Fibroblast of villous mesenchyme (primary cell): Measurements from ENCODE around the gene CD24. TPM values are rescaled to one million over a fixed set of nuclear protein-coding genes. Genes with fewer than 3 reads are reported as not detected.
"Not testable (repeated sequence)": the region's sequence is repeated elsewhere in the genome, so short reads cannot be mapped to it uniquely, and the experiment has no call there.

Source experiments
- DNase-seq: peaks from one replicate; pipeline ENCODE4 v3.0.0-alpha.2; 2010; ENCODE audit warnings: low read depth
- H3K4me3 ChIP-seq: 2 replicates; pipeline ENCODE4 v1.5.1; 2011; ENCODE audit warnings: low read depth, mild to moderate bottlenecking, low read length
- CTCF ChIP-seq: IDR thresholded peaks from 2 replicates; pipeline ENCODE4 v1.5.1; 2012; ENCODE audit warnings: low read depth, mild to moderate bottlenecking, low read length; ENCODE audit not compliant: insufficient read depth
- total RNA-seq: library from RNA; depleted of rRNA; stranded (reverse); fragments of >200 nt; gene quantifications from 2 replicates; pipeline ENCODE4 v1.2.3, GENCODE V29; 2012

Gene CD24
- total RNA-seq, 1 donor, result 4.3 TPM

GRCh38 chr6:106995640-106996039 lies 21.1 kb upstream of the CD24 start:
- no peak overlapping the region for H3K4me3 ChIP-seq
- DNase-seq, result no peak
- TF ChIP-seq CTCF, result no peak

- not testable (repeated sequence) for H3K4me3 ChIP-seq, DNase-seq
These were observed 15.2 kb upstream of the CD24 start for GRCh38 chr6:106989737-106990136.

GRCh38 chr6:106988664-106989063 lies 14.1 kb upstream of the CD24 start:
- no peak for DNase-seq
- no peak overlapping the region for H3K4me3 ChIP-seq
- no peak for TF ChIP-seq CTCF

- no peak for TF ChIP-seq CTCF
- no peak overlapping the region for H3K4me3 ChIP-seq
- no peak for DNase-seq
These were observed 7.4 kb upstream of the CD24 start for GRCh38 chr6:106981926-106982325.

GRCh38 chr6:106980926-106981325 lies 6.4 kb upstream of the CD24 start:
- DNase-seq, result no peak
- no peak for TF ChIP-seq CTCF
- H3K4me3 ChIP-seq, result no peak overlapping the region

- DNase-seq, result peak; percentile 79
- H3K4me3 ChIP-seq, result no peak overlapping the region
- TF ChIP-seq CTCF, result peak; percentile 96
These were observed 4.9 kb upstream of the CD24 start for GRCh38 chr6:106979435-106979884.

- TF ChIP-seq CTCF, result no peak
- DNase-seq, result no peak
- H3K4me3 ChIP-seq, result no peak overlapping the region
These were observed 2.7 kb upstream of the CD24 start for GRCh38 chr6:106977246-106977645.
